ENCODE measurements around the gene GALNT15. TPM values are rescaled to one million over a fixed set of nuclear protein-coding genes. Genes with fewer than 3 reads are reported as not detected.

GALNT15 gene
- polyA plus RNA-seq, 2 donors = 2.8 to 7.9 TPM

GRCh38 chr3:16177382-16177781 lies 2.9 kb downstream of the GALNT15 start:
- no peak overlapping the region for H3K27ac ChIP-seq (ENCODE audit: low read depth in 2 of 2, low read length in 1 of 2)
- no peaks in the 10 kb centered on the region for H3K9me3 ChIP-seq (ENCODE audit: control insufficient read depth in 2 of 2, insufficient read depth in 1 of 2, low read depth in 1 of 2, low read length in 1 of 2)
- peaks cover 0 to 8% of the 10 kb centered on the region in 2 donors for H3K4me1 ChIP-seq (ENCODE audit: control insufficient read depth in 2 of 2, insufficient read depth in 2 of 2, low read length in 1 of 2)
- no peaks in the 10 kb centered on the region for H3K36me3 ChIP-seq (ENCODE audit: control insufficient read depth in 2 of 2, insufficient read depth in 2 of 2, low read length in 1 of 2)
- no peaks in the 10 kb centered on the region for H3K27me3 ChIP-seq (ENCODE audit: control insufficient read depth in 1 of 2, insufficient read depth in 2 of 2, low read length in 2 of 2)
- H3K4me3 ChIP-seq (ENCODE audit: low read depth in 1 of 2, low read length in 2 of 2) = peak overlapping the region; percentile 13 to 41
- WGBS, 2 donors = 83 to 87% methylated on average over 4 of the region's 4 CpGs

GRCh38 chr3:16177962-16178627 lies 3.6 kb downstream of the GALNT15 start:
- H3K27ac ChIP-seq (ENCODE audit: low read depth in 2 of 2, low read length in 1 of 2) = no peak overlapping the region
- no peaks in the 10 kb centered on the region for H3K36me3 ChIP-seq (ENCODE audit: control insufficient read depth in 2 of 2, insufficient read depth in 2 of 2, low read length in 1 of 2)
- peak overlapping the region in 1 of 2 donors; percentile 41 for H3K4me3 ChIP-seq (ENCODE audit: low read depth in 1 of 2, low read length in 2 of 2)
- H3K9me3 ChIP-seq (ENCODE audit: control insufficient read depth in 2 of 2, insufficient read depth in 1 of 2, low read depth in 1 of 2, low read length in 1 of 2) = no peaks in the 10 kb centered on the region
- WGBS, 2 donors = 17 to 20% methylated on average over 22 of the region's 22 CpGs
- no peaks in the 10 kb centered on the region for H3K27me3 ChIP-seq (ENCODE audit: control insufficient read depth in 1 of 2, insufficient read depth in 2 of 2, low read length in 2 of 2)
- peaks cover 0 to 8% of the 10 kb centered on the region in 2 donors for H3K4me1 ChIP-seq (ENCODE audit: control insufficient read depth in 2 of 2, insufficient read depth in 2 of 2, low read length in 1 of 2)

- H3K27ac ChIP-seq (ENCODE audit: low read depth in 2 of 2, low read length in 1 of 2) = no peak overlapping the region
- H3K36me3 ChIP-seq (ENCODE audit: control insufficient read depth in 2 of 2, insufficient read depth in 2 of 2, low read length in 1 of 2) = no peaks in the 10 kb centered on the region
- H3K4me1 ChIP-seq (ENCODE audit: control insufficient read depth in 2 of 2, insufficient read depth in 2 of 2, low read length in 1 of 2) = peaks cover 0 to 8% of the 10 kb centered on the region in 2 donors
- no peaks in the 10 kb centered on the region for H3K27me3 ChIP-seq (ENCODE audit: control insufficient read depth in 1 of 2, insufficient read depth in 2 of 2, low read length in 2 of 2)
- H3K9me3 ChIP-seq (ENCODE audit: control insufficient read depth in 2 of 2, insufficient read depth in 1 of 2, low read depth in 1 of 2, low read length in 1 of 2) = no peaks in the 10 kb centered on the region
- H3K4me3 ChIP-seq (ENCODE audit: low read depth in 1 of 2, low read length in 2 of 2) = no peak overlapping the region
- WGBS, 2 donors = 58% methylated on average over 9 of the region's 9 CpGs
Measured at GRCh38 chr3:16178628-16178988, 4.1 kb downstream of the GALNT15 start.

- Histone ChIP-seq H3K27ac (ENCODE audit: low read depth in 2 of 2, low read length in 1 of 2) (no peak overlapping the region), H3K4me3 (ENCODE audit: low read depth in 1 of 2, low read length in 2 of 2) (no peak overlapping the region), H3K9me3 (ENCODE audit: control insufficient read depth in 2 of 2, insufficient read depth in 1 of 2, low read depth in 1 of 2, low read length in 1 of 2) (no peaks in the 10 kb centered on the region), H3K4me1 (ENCODE audit: control insufficient read depth in 2 of 2, insufficient read depth in 2 of 2, low read length in 1 of 2) (peaks cover 0 to 10% of the 10 kb centered on the region in 2 donors), H3K36me3 (ENCODE audit: control insufficient read depth in 2 of 2, insufficient read depth in 2 of 2, low read length in 1 of 2) (no peaks in the 10 kb centered on the region), H3K27me3 (ENCODE audit: control insufficient read depth in 1 of 2, insufficient read depth in 2 of 2, low read length in 2 of 2) (no peaks in the 10 kb centered on the region)
- 84 to 88% methylated on average over 2 of the region's 2 CpGs for WGBS, 2 donors
Measured at GRCh38 chr3:16179261-16179660, 4.8 kb downstream of the GALNT15 start.

- no peak overlapping the region for H3K27ac ChIP-seq (ENCODE audit: low read depth in 2 of 2, low read length in 1 of 2)
Measured at GRCh38 chr3:16179771-16180736, 5.6 kb downstream of the GALNT15 start.

GRCh38 chr3:16180737-16181134 lies 6.3 kb downstream of the GALNT15 start:
- no peak overlapping the region for H3K4me3 ChIP-seq (ENCODE audit: low read depth in 1 of 2, low read length in 2 of 2)
- H3K4me1 ChIP-seq (ENCODE audit: control insufficient read depth in 2 of 2, insufficient read depth in 2 of 2, low read length in 1 of 2) = peaks cover 0 to 8% of the 10 kb centered on the region in 2 donors
- no peaks in the 10 kb centered on the region for H3K9me3 ChIP-seq (ENCODE audit: control insufficient read depth in 2 of 2, insufficient read depth in 1 of 2, low read depth in 1 of 2, low read length in 1 of 2)
- H3K36me3 ChIP-seq (ENCODE audit: control insufficient read depth in 2 of 2, insufficient read depth in 2 of 2, low read length in 1 of 2) = no peaks in the 10 kb centered on the region
- WGBS, 2 donors = 84 to 90% methylated on average over 3 of the region's 3 CpGs
- no peak overlapping the region for H3K27ac ChIP-seq (ENCODE audit: low read depth in 2 of 2, low read length in 1 of 2)
- no peaks in the 10 kb centered on the region for H3K27me3 ChIP-seq (ENCODE audit: control insufficient read depth in 1 of 2, insufficient read depth in 2 of 2, low read length in 2 of 2)

More at GRCh38 chr3:16179771-16180736, 5.6 kb downstream of the GALNT15 start:
- no peaks in the 10 kb centered on the region for H3K27me3 ChIP-seq (ENCODE audit: control insufficient read depth in 1 of 2, insufficient read depth in 2 of 2, low read length in 2 of 2)
- no peak overlapping the region for H3K4me3 ChIP-seq (ENCODE audit: low read depth in 1 of 2, low read length in 2 of 2)
- no peaks in the 10 kb centered on the region for H3K36me3 ChIP-seq (ENCODE audit: control insufficient read depth in 2 of 2, insufficient read depth in 2 of 2, low read length in 1 of 2)
- no peaks in the 10 kb centered on the region for H3K9me3 ChIP-seq (ENCODE audit: control insufficient read depth in 2 of 2, insufficient read depth in 1 of 2, low read depth in 1 of 2, low read length in 1 of 2)
- H3K4me1 ChIP-seq (ENCODE audit: control insufficient read depth in 2 of 2, insufficient read depth in 2 of 2, low read length in 1 of 2) = peaks cover 0 to 9% of the 10 kb centered on the region in 2 donors
- 87 to 88% methylated on average over 15 of the region's 15 CpGs for WGBS, 2 donors

- Histone ChIP-seq H3K4me1 (ENCODE audit: control insufficient read depth in 2 of 2, insufficient read depth in 2 of 2, low read length in 1 of 2) (peaks cover 0 to 8% of the 10 kb centered on the region in 2 donors), H3K9me3 (ENCODE audit: control insufficient read depth in 2 of 2, insufficient read depth in 1 of 2, low read depth in 1 of 2, low read length in 1 of 2) (no peaks in the 10 kb centered on the region), H3K27me3 (ENCODE audit: control insufficient read depth in 1 of 2, insufficient read depth in 2 of 2, low read length in 2 of 2) (no peaks in the 10 kb centered on the region), H3K36me3 (ENCODE audit: control insufficient read depth in 2 of 2, insufficient read depth in 2 of 2, low read length in 1 of 2) (no peaks in the 10 kb centered on the region), H3K27ac (ENCODE audit: low read depth in 2 of 2, low read length in 1 of 2) (no peak overlapping the region), H3K4me3 (ENCODE audit: low read depth in 1 of 2, low read length in 2 of 2) (no peak overlapping the region)
- 73 to 78% methylated on average over 6 of the region's 6 CpGs for WGBS, 2 donors
Measured at GRCh38 chr3:16181361-16181760, 6.9 kb downstream of the GALNT15 start.

GRCh38 chr3:16182183-16182582 lies 7.7 kb downstream of the GALNT15 start:
- Histone ChIP-seq H3K27me3 (ENCODE audit: control insufficient read depth in 1 of 2, insufficient read depth in 2 of 2, low read length in 2 of 2) (no peaks in the 10 kb centered on the region), H3K4me3 (ENCODE audit: low read depth in 1 of 2, low read length in 2 of 2) (no peak overlapping the region), H3K4me1 (ENCODE audit: control insufficient read depth in 2 of 2, insufficient read depth in 2 of 2, low read length in 1 of 2) (peaks cover 0 to 8% of the 10 kb centered on the region in 2 donors), H3K36me3 (ENCODE audit: control insufficient read depth in 2 of 2, insufficient read depth in 2 of 2, low read length in 1 of 2) (no peaks in the 10 kb centered on the region), H3K9me3 (ENCODE audit: control insufficient read depth in 2 of 2, insufficient read depth in 1 of 2, low read depth in 1 of 2, low read length in 1 of 2) (no peaks in the 10 kb centered on the region), H3K27ac (ENCODE audit: low read depth in 2 of 2, low read length in 1 of 2) (no peak overlapping the region)
- WGBS, 2 donors = 79 to 81% methylated on average over 2 of the region's 2 CpGs

- WGBS, 2 donors = 87 to 88% methylated on average over 5 of the region's 5 CpGs
- no peaks in the 10 kb centered on the region for H3K9me3 ChIP-seq (ENCODE audit: control insufficient read depth in 2 of 2, insufficient read depth in 1 of 2, low read depth in 1 of 2, low read length in 1 of 2)
- no peak overlapping the region for H3K4me3 ChIP-seq (ENCODE audit: low read depth in 1 of 2, low read length in 2 of 2)
- H3K36me3 ChIP-seq (ENCODE audit: control insufficient read depth in 2 of 2, insufficient read depth in 2 of 2, low read length in 1 of 2) = no peaks in the 10 kb centered on the region
- no peak overlapping the region for H3K27ac ChIP-seq (ENCODE audit: low read depth in 2 of 2, low read length in 1 of 2)
- no peaks in the 10 kb centered on the region for H3K27me3 ChIP-seq (ENCODE audit: control insufficient read depth in 1 of 2, insufficient read depth in 2 of 2, low read length in 2 of 2)
- H3K4me1 ChIP-seq (ENCODE audit: control insufficient read depth in 2 of 2, insufficient read depth in 2 of 2, low read length in 1 of 2) = peaks cover 0 to 8% of the 10 kb centered on the region in 2 donors
Measured at GRCh38 chr3:16182612-16183011, 8.1 kb downstream of the GALNT15 start.

Data from esophagus (tissue), 2 donors.